Gastrocnemius medialis (tissue), 4 donors: Measurements from ENCODE around the gene C1orf56.

Experiments used
- POLR2A ChIP-seq, 2 donors: fragments of 450-650 bp; IDR thresholded peaks; one replicate each; pipeline ENCODE4 v1.6.1; 2017; ENCODE audit warnings: antibody characterized with exemption in 2 of 2, mild to moderate bottlenecking in 2 of 2, moderate library complexity in 2 of 2
- TF ChIP-seq, protein P1 (sequence below), 5 experiments: fragments of 450-650 bp in 3 of 5; fragments of 200-600 bp in 2 of 5; sonication (generic) in 2 of 5; IDR thresholded peaks in 4 of 5; conservative IDR thresholded peaks in 1 of 5; 1 replicate in 4 of 5; 2 replicates in 1 of 5; pipeline ENCODE4 v1.5.1; 2016 to 2019; ENCODE audit warnings: antibody characterized with exemption in 5 of 5, mild to moderate bottlenecking in 3 of 5, moderate library complexity in 3 of 5

DNA sequence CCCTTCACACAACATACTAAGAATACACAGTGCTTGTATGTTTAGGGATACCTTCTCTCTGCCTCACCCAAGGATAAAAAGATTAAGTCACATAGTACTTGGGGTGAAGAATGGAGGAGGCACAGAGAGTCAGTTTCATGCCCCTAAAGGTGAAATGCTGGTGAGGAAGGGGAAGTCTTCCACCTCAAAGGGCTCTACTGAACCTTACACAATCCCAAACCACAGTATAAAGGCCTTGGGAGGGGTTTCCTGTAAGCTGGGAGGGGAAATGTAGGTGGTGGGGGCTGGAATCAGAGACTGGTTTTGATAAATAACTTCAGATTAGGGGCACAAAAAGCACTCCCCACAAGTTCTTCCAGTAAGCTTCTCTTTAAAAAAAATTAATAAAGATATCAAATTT lies 44.4 kb upstream of the C1orf56 start:
- TF ChIP-seq, protein P1, sequence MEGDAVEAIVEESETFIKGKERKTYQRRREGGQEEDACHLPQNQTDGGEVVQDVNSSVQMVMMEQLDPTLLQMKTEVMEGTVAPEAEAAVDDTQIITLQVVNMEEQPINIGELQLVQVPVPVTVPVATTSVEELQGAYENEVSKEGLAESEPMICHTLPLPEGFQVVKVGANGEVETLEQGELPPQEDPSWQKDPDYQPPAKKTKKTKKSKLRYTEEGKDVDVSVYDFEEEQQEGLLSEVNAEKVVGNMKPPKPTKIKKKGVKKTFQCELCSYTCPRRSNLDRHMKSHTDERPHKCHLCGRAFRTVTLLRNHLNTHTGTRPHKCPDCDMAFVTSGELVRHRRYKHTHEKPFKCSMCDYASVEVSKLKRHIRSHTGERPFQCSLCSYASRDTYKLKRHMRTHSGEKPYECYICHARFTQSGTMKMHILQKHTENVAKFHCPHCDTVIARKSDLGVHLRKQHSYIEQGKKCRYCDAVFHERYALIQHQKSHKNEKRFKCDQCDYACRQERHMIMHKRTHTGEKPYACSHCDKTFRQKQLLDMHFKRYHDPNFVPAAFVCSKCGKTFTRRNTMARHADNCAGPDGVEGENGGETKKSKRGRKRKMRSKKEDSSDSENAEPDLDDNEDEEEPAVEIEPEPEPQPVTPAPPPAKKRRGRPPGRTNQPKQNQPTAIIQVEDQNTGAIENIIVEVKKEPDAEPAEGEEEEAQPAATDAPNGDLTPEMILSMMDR (IDR thresholded peaks at IDR 0.05 in 4 of 5, conservative IDR thresholded peaks at IDR 0.05 in 1 of 5) = no peak
- no peak for TF ChIP-seq POLR2A (IDR thresholded peaks at IDR 0.05)
